B cell (primary cell): Measurements from ENCODE around the gene MRPL55.

Experiments
- CTCF ChIP-seq: fragments of 200-600 bp; IDR thresholded peaks from one replicate; pipeline ENCODE4 v1.8.0; 2022; ENCODE audit warnings: antibody characterized with exemption, mild to moderate bottlenecking
- EZH2 ChIP-seq: IDR thresholded peaks from 2 replicates; pipeline ENCODE4 v1.6.1; 2012; ENCODE audit warnings: borderline replicate concordance, low read depth, mild to moderate bottlenecking, moderate library complexity, low read length; ENCODE audit not compliant: insufficient read depth, poor library complexity, severe bottlenecking

GRCh38 chr1:228154021-228154669, 45.0 kb upstream of the MRPL55 start:
- no peak for TF ChIP-seq EZH2
- no peak for TF ChIP-seq CTCF
